ENCODE measurements around the gene ZNF414. TPM values are rescaled to one million over a fixed set of nuclear protein-coding genes. Genes with fewer than 3 reads are reported as not detected.

ZNF414 gene
- total and polyA plus RNA-seq, 2 of the 4 experiments (the other 2 are of a cell fraction), result 3.2 to 14.2 TPM

DNA sequence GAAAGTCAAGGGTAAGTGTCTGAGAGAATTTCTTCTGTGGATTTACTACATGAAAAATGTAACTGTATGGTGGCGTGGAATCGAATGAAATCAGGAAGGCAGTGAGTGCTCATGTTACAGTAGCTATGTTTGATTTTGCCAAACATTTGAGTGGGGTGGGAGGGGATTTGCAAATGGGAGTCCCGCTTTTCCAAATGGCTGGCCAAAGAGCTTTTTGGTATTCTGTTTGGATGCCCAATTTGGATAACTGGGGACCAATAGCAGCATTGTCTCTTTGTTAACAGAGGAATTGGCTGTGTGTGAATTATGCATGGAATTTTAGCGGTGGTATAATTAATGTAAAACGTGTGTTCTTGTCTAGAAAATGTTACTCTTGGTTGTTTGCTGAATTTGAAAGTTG, 51.4 kb downstream of the ZNF414 start:
- Histone ChIP-seq H3K14ac (replicated peaks; ENCODE audit: low read depth, low read length) (no peak overlapping the region), H4K91ac (ENCODE audit: insufficient read depth, low read depth, low read length) (no peak overlapping the region), H3K4me3 (ENCODE audit: insufficient read depth, low read depth, low read length) (no peak overlapping the region), H3K27me3 (ENCODE audit: control insufficient read depth, insufficient read depth, low read length) (no peaks in the 10 kb centered on the region), H2BK15ac (ENCODE audit: low read depth, low read length) (no peak overlapping the region), H3K4me2 (ENCODE audit: low read depth, low read length) (no peak overlapping the region), H3K36me3 (ENCODE audit: control insufficient read depth, insufficient read depth, low read length) (peaks cover 32% of the 10 kb centered on the region), H3K9me3 (ENCODE audit: control insufficient read depth, insufficient read depth, low read length) (no peaks in the 10 kb centered on the region), H3K23ac (ENCODE audit: low read depth, low read length) (no peak overlapping the region; the same call in 1 of the 2 replicates), H3K27ac (ENCODE audit: insufficient read depth, low read length) (no peak overlapping the region), H2BK5ac (ENCODE audit: low read depth, low read length, poor library complexity, severe bottlenecking) (no peak overlapping the region), H2BK20ac (ENCODE audit: low read depth, low read length) (no peak overlapping the region), H2AK5ac (ENCODE audit: low read depth, low read length) (no peak overlapping the region), H3K4me1 (ENCODE audit: control insufficient read depth, insufficient read depth, low read length) (peaks cover 39% of the 10 kb centered on the region), H3K9ac (ENCODE audit: low read depth, low read length) (no peak overlapping the region), H4K5ac (ENCODE audit: low read depth, low read length) (no peak overlapping the region), H3K18ac (ENCODE audit: low read depth, low read length) (no peak overlapping the region), H2AFZ (replicated peaks; ENCODE audit: low read length, poor library complexity) (no peak overlapping the region), H3K56ac (ENCODE audit: extremely low read depth, insufficient read depth, low read length) (no peak overlapping the region), H2BK120ac (ENCODE audit: low read depth, low read length) (no peak overlapping the region), H3K9me1 (ENCODE audit: insufficient read depth, low read length) (peaks cover 33% of the 10 kb centered on the region), H4K20me1 (ENCODE audit: insufficient read depth, low read length) (peaks cover 94% of the 10 kb centered on the region), H3K4ac (ENCODE audit: low read depth, low read length) (no peak overlapping the region), H2AK9ac (replicated peaks; ENCODE audit: low read depth, low read length, poor library complexity) (no peak overlapping the region), H3K79me1 (ENCODE audit: low read depth in 1 of 2, low read length in 2 of 2) (peaks cover 31 to 86% of the 10 kb centered on the region in 2 experiments), H4K8ac (ENCODE audit: low read depth in 2 of 2, low read length in 2 of 2) (no peak overlapping the region)
- no peak for TF ChIP-seq RCOR1 (IDR thresholded peaks at IDR 0.05; ENCODE audit: insufficient replicate concordance, low read length)
- TF ChIP-seq MAFK (IDR thresholded peaks at IDR 0.05; ENCODE audit: low read depth, low read length), result no peak
- no peak for TF ChIP-seq SMC3 (IDR thresholded peaks at IDR 0.05; ENCODE audit: low read depth, low read length)
- TF ChIP-seq, protein P1, sequence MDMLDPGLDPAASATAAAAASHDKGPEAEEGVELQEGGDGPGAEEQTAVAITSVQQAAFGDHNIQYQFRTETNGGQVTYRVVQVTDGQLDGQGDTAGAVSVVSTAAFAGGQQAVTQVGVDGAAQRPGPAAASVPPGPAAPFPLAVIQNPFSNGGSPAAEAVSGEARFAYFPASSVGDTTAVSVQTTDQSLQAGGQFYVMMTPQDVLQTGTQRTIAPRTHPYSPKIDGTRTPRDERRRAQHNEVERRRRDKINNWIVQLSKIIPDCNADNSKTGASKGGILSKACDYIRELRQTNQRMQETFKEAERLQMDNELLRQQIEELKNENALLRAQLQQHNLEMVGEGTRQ (IDR thresholded peaks at IDR 0.05; ENCODE audit: low read depth, low read length), result no peak
- no peak for TF ChIP-seq RFX5 (IDR thresholded peaks at IDR 0.05; ENCODE audit: low read depth, low read length)
- no peak for TF ChIP-seq MXI1 (IDR thresholded peaks at IDR 0.05; ENCODE audit: borderline replicate concordance, low read depth, low read length)
- TF ChIP-seq, protein P2, sequence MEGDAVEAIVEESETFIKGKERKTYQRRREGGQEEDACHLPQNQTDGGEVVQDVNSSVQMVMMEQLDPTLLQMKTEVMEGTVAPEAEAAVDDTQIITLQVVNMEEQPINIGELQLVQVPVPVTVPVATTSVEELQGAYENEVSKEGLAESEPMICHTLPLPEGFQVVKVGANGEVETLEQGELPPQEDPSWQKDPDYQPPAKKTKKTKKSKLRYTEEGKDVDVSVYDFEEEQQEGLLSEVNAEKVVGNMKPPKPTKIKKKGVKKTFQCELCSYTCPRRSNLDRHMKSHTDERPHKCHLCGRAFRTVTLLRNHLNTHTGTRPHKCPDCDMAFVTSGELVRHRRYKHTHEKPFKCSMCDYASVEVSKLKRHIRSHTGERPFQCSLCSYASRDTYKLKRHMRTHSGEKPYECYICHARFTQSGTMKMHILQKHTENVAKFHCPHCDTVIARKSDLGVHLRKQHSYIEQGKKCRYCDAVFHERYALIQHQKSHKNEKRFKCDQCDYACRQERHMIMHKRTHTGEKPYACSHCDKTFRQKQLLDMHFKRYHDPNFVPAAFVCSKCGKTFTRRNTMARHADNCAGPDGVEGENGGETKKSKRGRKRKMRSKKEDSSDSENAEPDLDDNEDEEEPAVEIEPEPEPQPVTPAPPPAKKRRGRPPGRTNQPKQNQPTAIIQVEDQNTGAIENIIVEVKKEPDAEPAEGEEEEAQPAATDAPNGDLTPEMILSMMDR (conservative IDR thresholded peaks at IDR 0.05; ENCODE audit: low read depth, low read length), result no peak
- TF ChIP-seq, protein P3, sequence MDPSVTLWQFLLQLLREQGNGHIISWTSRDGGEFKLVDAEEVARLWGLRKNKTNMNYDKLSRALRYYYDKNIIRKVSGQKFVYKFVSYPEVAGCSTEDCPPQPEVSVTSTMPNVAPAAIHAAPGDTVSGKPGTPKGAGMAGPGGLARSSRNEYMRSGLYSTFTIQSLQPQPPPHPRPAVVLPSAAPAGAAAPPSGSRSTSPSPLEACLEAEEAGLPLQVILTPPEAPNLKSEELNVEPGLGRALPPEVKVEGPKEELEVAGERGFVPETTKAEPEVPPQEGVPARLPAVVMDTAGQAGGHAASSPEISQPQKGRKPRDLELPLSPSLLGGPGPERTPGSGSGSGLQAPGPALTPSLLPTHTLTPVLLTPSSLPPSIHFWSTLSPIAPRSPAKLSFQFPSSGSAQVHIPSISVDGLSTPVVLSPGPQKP (IDR thresholded peaks at IDR 0.05; ENCODE audit: borderline replicate concordance, low read depth, low read length), result no peak
- TF ChIP-seq CHD1 (IDR thresholded peaks at IDR 0.05; ENCODE audit: low read depth, low read length), result no peak
- TF ChIP-seq FOS (IDR thresholded peaks at IDR 0.05; ENCODE audit: low read depth, low read length), result no peak
- no peak for TF ChIP-seq BHLHE40 (IDR thresholded peaks at IDR 0.05; ENCODE audit: low read depth, low read length)
- no peak for TF ChIP-seq NFE2L2 (IDR thresholded peaks at IDR 0.05; ENCODE audit: low read depth, low read length)
- TF ChIP-seq MAZ (IDR thresholded peaks at IDR 0.05; ENCODE audit: borderline replicate concordance, low read depth, low read length), result no peak
- TF ChIP-seq CEBPB (IDR thresholded peaks at IDR 0.05; ENCODE audit: low read depth, low read length), result no peak
- no peak for TF ChIP-seq RAD21 (IDR thresholded peaks at IDR 0.05; ENCODE audit: low read length)
- TF ChIP-seq POLR2A (IDR thresholded peaks at IDR 0.05; ENCODE audit: low read depth, low read length), result no peak
- in situ Hi-C loops (cut with MboI; ENCODE audit: low sequenced_read_pairs), result no loop called here
- ATAC-seq (ENCODE audit: low read depth) (no peak), DNase-seq (no peak)
- intact Hi-C loops (cut with micrococcal nuclease), result no loop called here
- BruUV-seq (replicated peaks), result no TSS peak
- WGBS, 2 experiments (ENCODE audit: extremely low coverage in 2 of 2, insufficient read length in 1 of 2), result 100% methylated on average over 1 of the region's 5 CpGs; no CpG with 5 or more reads in 1 of the 2 experiments
- ChIA-PET CTCF (interaction anchor here (0.6 to 1.2 kb wide), 2 partner anchors 49 to 119 kb away, joined by 3 to 4 read pairs; partner anchors contain the start of gene MARCHF2), POLR2A (ENCODE audit: unreplicated experiment) (no interaction called here)
- dilution Hi-C loops (cut with HindIII; ENCODE audit: low sequenced_read_pairs, unreplicated experiment), result no loop called here

Measured in IMR-90 (cell line).